Stomach smooth muscle (tissue), 2 donors: ENCODE measurements around the gene KHK.

Experiments used
- H3K27ac ChIP-seq: one replicate; pipeline ENCODE4 v1.7.0; 2013; ENCODE audit warnings: mild to moderate bottlenecking, low read length, inconsistent platforms
- H3K27me3 ChIP-seq, 2 donors: one replicate each; pipeline ENCODE4 v1.7.0; 2013; ENCODE audit warnings: low read length in 2 of 2; ENCODE audit not compliant: insufficient read depth in 2 of 2, control insufficient read depth in 1 of 2
- H3K36me3 ChIP-seq, 2 donors: one replicate each; pipeline ENCODE4 v1.7.0; 2013; ENCODE audit warnings: low read length in 2 of 2; ENCODE audit not compliant: control insufficient read depth in 2 of 2, insufficient read depth in 2 of 2
- H3K4me1 ChIP-seq: one replicate; pipeline ENCODE4 v1.7.0; 2013; ENCODE audit warnings: low read length; ENCODE audit not compliant: control insufficient read depth, insufficient read depth
- H3K4me3 ChIP-seq, 2 donors: one replicate each; pipeline ENCODE4 v1.7.0; 2013; ENCODE audit warnings: low read length in 2 of 2
- H3K9ac ChIP-seq, 2 donors: one replicate each; pipeline ENCODE4 v1.7.0; 2013; ENCODE audit warnings: low read length in 2 of 2, mild to moderate bottlenecking in 1 of 2
- H3K9me3 ChIP-seq, 2 donors: one replicate each; pipeline ENCODE4 v1.7.0; 2013; ENCODE audit warnings: low read length in 2 of 2; ENCODE audit not compliant: control insufficient read depth in 2 of 2
- donor health status: healthy.
- donor health status: Pancreatic carcinoma.

Gene KHK

DNA sequence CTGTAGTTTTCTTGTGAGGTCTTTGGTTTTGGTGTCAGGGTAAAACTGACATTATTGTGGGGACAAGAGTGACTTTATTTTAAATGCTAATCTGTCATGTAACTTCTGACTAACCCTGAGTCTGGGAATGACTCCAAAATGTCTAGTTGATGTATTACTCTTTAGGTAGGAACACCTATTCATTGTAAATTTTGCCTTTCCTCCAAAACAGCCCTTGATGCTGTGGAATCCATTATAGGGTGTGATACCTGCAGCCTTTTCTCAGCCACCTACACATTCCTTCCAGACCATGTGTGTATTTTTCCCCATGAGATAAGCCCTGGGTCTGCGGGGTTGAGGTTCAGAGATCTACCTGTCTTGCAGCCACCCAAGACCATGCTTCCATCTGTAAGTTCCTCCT lies 56.7 kb downstream of the KHK start:
- Histone ChIP-seq H3K4me1 (no peaks in the 10 kb centered on the region), H3K27ac (no peak overlapping the region), H3K36me3 (no peaks in the 10 kb centered on the region), H3K27me3 (no peaks in the 10 kb centered on the region), H3K9ac (no peak overlapping the region), H3K4me3 (no peak overlapping the region), H3K9me3 (no peaks in the 10 kb centered on the region)

- H3K4me3 ChIP-seq: no peak overlapping the region
- no peak overlapping the region for H3K9ac ChIP-seq
- peaks cover 0 to 2% of the 10 kb centered on the region in 2 donors for H3K27me3 ChIP-seq
- no peaks in the 10 kb centered on the region for H3K36me3 ChIP-seq
- H3K27ac ChIP-seq: no peak overlapping the region
- no peaks in the 10 kb centered on the region for H3K9me3 ChIP-seq
- no peaks in the 10 kb centered on the region for H3K4me1 ChIP-seq
These were observed 59.1 kb downstream of the KHK start for GRCh38 chr2:27145682-27146081.

DNA sequence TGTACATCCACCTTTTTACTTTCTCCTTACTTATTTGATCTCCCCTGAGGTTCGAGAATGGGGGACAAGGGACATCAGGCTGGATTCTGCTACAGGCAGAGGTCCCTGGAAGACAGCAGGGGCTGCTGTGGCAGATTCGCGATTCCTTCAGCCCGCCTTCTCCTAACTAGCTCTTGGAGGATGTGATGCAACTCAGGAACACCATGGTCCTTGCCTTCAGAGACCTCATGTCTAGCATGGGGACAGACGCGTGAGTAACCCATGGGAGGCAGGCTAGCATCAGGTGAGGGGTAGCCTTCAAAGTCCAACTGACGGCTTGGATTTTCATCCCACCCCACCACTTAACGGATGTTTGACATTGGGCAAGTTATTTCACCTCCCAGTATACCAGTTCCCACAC lies 61.4 kb downstream of the KHK start:
- no peak overlapping the region for H3K4me3 ChIP-seq
- no peak overlapping the region for H3K27ac ChIP-seq
- no peak overlapping the region for H3K9ac ChIP-seq
- H3K9me3 ChIP-seq: no peaks in the 10 kb centered on the region
- H3K36me3 ChIP-seq: no peaks in the 10 kb centered on the region
- peaks cover 0 to 4% of the 10 kb centered on the region in 2 donors for H3K27me3 ChIP-seq
- no peaks in the 10 kb centered on the region for H3K4me1 ChIP-seq

GRCh38 chr2:27148801-27149439 lies 62.3 kb downstream of the KHK start, which contains the start of gene TCF23:
Gene TCF23, plus strand, starts transcription at chr2:27149004. Its CDS starts 130 bp downstream, at chr2:27149134.
- Histone ChIP-seq H3K4me1 (no peaks in the 10 kb centered on the region), H3K36me3 (no peaks in the 10 kb centered on the region), H3K9me3 (no peaks in the 10 kb centered on the region), H3K9ac (no peak within 1 kb of the TSS), H3K27me3 (peaks cover 0 to 4% of the 10 kb centered on the region in 2 donors), H3K4me3 (no peak within 1 kb of the TSS), H3K27ac (no peak within 1 kb of the TSS)

DNA sequence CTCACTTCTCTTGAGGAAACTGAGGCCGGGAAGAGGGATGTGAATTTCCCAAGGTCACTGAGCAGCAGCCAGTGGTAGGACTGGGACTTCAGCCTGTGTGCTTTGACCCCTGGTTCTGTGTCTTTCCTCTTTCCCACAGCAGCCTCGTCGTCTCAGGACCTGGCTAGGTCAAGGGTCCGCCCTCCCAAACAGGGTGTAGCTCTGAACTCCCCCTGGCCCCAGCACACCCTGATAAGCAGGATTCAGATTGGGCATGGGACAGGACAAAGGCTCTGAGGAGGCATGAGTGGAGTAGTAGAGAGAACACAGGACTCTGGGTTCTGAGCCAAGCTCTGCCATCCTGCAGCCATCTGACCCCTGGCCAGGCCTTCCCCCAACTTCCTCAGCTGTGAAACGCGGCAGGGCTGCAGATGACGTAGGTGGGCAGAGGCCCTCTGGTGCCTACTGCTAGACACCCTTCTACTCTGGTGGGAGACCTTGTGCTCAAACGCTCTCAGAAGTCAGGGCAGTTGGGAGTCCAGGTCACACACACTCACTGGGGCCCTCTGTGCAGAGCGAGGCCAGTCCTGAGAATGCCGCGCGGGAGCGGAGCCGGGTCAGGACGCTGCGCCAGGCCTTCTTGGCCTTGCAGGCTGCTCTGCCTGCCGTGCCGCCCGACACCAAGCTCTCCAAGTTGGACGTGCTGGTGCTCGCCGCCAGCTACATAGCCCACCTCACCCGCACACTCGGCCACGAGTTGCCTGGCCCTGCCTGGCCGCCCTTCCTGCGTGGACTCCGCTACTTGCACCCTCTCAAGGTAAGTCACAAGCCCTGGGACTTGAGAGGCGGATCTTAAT lies 63.2 kb downstream of the KHK start:
- no peaks in the 10 kb centered on the region for H3K36me3 ChIP-seq
- H3K27ac ChIP-seq: no peak overlapping the region
- H3K4me1 ChIP-seq: no peaks in the 10 kb centered on the region
- no peaks in the 10 kb centered on the region for H3K9me3 ChIP-seq
- H3K4me3 ChIP-seq: no peak overlapping the region
- H3K27me3 ChIP-seq: peaks cover 0 to 4% of the 10 kb centered on the region in 2 donors
- H3K9ac ChIP-seq: no peak overlapping the region
